Retinal pigment epithelial cell (primary cell): ENCODE data around the gene MAPK1.
"Not testable (repeated sequence)": the region's sequence is repeated elsewhere in the genome, so short reads cannot be mapped to it uniquely, and the experiment has no call there.

Experiments used
- DNase-seq: peaks from one replicate; pipeline ENCODE4 v3.0.0-alpha.2; 2010; ENCODE audit warnings: low read depth
- H3K4me3 ChIP-seq: 2 replicates; pipeline ENCODE4 v1.5.1; 2011; ENCODE audit warnings: mild to moderate bottlenecking, low read length, control low read depth, moderate library complexity
- TF ChIP-seq, protein P1 (sequence below): conservative IDR thresholded peaks from 2 replicates; pipeline ENCODE4 v1.5.1; 2011; ENCODE audit warnings: low read depth, low read length, control low read depth, inconsistent platforms

MAPK1 gene

DNA sequence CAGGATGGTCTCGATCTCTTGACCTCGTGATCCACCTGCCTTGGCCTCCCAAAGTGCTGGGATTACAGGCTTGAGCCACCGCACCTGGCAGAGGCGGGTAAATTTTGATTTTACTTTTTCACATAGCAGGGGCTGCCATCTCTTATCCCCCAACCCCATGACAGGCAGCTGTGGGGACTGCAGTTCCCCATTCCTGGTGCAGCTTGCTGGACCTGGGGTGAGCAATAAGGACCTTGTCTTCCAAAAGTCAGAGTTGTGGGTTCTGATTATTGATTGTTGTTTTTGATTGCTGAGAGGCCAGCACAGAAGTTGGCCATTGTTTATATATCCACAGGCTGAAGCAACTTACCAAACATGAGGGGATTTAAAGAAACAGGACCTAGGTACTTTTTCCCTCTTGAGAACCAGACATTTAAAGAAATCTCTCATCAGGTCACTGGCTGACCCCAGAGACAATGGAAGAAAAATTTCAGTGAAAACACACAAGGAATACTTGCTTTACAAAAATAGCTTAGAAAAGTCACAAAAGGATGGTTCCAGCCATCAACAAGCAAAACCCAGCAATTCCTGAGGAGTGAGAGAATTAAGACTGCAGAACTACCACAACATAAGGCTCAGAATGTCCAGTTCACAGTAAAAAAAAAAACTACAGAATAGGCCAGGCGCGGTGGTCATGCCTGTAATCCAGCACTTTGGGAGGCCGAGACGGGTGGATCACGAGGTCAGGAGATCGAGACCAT, 22.0 kb upstream of the MAPK1 start:
- TF ChIP-seq, protein P1, sequence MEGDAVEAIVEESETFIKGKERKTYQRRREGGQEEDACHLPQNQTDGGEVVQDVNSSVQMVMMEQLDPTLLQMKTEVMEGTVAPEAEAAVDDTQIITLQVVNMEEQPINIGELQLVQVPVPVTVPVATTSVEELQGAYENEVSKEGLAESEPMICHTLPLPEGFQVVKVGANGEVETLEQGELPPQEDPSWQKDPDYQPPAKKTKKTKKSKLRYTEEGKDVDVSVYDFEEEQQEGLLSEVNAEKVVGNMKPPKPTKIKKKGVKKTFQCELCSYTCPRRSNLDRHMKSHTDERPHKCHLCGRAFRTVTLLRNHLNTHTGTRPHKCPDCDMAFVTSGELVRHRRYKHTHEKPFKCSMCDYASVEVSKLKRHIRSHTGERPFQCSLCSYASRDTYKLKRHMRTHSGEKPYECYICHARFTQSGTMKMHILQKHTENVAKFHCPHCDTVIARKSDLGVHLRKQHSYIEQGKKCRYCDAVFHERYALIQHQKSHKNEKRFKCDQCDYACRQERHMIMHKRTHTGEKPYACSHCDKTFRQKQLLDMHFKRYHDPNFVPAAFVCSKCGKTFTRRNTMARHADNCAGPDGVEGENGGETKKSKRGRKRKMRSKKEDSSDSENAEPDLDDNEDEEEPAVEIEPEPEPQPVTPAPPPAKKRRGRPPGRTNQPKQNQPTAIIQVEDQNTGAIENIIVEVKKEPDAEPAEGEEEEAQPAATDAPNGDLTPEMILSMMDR, result no peak
- no peak overlapping the region for H3K4me3 ChIP-seq
- DNase-seq, result no peak

DNA sequence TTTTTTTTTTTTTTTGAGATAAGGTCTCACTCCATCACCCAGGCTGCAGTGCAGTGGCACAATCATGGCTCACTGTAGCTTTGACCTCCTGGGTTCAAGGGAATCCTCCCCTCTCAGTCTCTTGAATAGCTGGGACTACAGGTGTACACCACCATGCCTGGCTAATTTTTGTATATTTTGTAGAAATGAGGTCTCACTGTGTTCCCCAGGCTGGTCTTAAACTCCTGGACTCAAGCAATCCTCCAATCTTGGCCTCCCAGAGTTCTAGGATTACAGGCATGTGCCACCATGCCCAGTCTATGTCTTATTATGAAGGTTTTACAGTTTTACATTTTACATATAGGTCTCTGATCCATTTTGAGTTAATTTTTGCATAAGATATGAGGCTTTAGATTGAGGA, 20.4 kb upstream of the MAPK1 start:
- no peak for DNase-seq

DNA sequence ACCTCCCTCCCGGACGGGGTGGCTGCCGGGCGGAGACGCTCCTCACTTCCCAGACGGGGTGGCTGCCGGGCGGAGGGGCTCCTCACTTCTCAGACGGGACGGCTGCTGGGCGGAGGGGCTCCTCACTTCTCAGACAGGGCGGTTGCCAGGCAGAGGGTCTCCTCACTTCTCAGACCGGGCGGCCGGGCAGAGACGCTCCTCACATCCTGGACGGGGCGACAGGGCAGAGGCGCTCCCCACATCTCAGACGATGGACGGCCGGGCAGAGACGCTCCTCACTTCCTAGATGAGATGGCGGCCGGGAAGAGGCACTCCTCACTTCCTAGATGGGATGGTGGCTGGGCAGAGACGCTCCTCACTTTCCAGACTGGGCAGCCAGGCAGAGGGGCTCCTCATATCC, 16.5 kb upstream of the MAPK1 start:
- DNase-seq, H3K4me3 ChIP-seq: not testable (repeated sequence)

More for the DNA sequence above, 20.4 kb upstream of the MAPK1 start:
- H3K4me3 ChIP-seq, result no peak overlapping the region
- TF ChIP-seq, protein P1, result no peak

DNA sequence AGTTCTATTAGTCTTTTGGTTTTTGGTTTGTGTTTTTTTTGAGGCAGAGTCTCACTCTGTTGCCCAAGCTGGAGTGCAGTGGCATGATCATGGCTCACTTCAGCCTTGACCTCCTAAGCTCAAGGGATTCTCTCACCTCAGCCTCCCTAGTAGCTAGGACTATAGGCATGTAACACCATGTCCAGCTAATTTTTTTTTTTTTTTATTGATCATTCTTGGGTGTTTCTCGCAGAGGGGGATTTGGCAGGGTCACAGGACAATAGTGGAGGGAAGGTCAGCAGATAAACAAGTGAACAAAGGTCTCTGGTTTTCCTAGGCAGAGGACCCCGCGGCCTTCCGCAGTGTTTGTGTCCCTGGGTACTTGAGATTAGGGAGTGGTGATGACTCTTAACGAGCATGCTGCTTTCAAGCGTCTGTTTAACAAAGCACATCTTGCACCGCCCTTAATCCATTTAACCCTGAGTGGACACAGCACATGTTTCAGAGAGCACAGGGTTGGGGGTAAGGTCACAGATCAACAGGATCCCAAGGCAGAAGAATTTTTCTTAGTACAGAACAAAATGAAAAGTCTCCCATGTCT, 15.4 kb upstream of the MAPK1 start:
- not testable (repeated sequence) for DNase-seq, H3K4me3 ChIP-seq

DNA sequence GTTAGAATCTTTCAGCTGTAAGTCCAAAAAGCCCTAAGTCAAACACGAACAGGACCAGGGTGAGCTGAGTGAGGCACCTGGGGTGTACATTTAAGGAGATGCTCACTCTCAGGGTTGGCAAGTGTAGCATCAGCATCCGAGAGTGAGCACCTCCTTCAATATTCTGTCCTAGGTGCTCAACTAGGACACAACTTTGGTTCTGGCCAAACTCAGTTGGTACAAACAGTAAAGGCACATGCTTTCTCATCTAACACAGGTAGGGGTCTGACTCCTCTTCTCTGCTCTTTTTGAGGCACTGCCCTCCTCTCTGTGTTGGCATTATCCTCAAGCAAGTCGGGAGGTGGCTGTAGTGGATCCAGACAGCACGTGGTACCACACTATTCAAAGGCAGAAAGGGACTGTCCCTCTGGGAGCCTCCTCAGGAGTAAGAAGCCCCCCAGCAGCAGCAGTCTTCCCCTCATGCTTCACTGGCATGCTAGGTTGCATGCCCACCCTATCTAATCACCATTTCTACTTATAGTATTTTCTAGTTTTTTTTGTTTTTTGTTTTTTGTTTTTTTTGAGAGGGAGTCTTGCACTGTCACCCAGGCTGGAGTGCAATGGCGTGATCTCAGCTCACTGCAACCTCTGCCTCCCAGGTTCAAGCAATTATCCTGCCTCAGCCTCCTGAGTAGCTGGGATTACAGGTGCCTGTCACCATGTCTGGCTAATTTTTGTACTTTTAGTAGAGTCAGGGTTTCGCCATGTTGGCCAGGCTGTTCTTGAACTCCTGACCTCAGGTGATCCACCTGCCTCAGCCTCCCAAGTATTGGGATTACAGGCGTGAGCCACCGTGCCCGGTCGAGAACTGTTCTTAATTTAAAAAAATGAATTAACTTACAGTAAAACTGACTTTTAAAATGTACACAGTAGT, 14.7 kb upstream of the MAPK1 start:
- TF ChIP-seq, protein P1, result no peak
- no peak overlapping the region for H3K4me3 ChIP-seq
- DNase-seq, result no peak

- TF ChIP-seq, protein P1, result no peak
- H3K4me3 ChIP-seq, result no peak overlapping the region
- DNase-seq, result peak; percentile 57
Observed at GRCh38 chr22:21876486-21877176, 9.2 kb upstream of the MAPK1 start.

GRCh38 chr22:21874953-21875352, 7.5 kb upstream of the MAPK1 start:
- not testable (repeated sequence) for H3K4me3 ChIP-seq, DNase-seq

DNA sequence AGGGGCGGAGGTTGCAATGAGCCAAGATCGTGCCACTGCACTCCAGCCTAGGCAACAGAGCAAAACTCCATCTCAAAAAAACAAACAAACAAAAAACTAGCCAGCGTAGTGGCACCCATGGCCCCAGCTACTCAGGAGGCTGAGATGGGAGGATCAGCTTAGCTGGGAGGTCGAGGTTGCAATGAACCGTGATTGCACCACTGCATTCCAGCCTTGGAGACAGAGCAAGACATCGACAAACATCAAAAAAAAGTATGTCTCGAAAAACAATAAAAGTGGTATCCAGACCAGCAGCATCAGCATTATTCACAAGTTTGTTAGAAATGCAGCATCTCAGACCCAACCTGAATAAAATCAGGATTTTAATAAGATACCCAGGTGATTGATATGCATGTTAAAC, 6.2 kb upstream of the MAPK1 start:
- TF ChIP-seq, protein P1, result no peak
- H3K4me3 ChIP-seq, result no peak overlapping the region
- no peak for DNase-seq

DNA sequence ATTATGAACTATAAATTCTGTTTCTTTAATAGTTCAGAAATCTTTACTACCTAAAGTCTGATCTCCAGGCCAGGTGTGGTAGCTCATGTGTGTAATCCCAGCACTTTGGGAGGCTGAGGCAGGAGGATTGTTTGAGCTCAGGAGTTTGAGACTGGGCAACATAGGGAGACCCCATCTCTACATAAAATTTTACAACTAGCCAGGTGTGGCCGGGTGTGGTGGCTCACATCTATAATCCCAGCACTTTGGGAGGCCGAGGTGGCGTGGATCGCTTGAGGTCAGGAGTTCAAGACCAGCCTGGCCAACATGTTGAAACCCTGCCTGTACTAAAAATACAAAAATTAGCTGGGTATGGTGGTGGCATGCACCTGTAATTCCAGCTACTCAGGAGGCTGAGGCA, 5.3 kb upstream of the MAPK1 start:
- DNase-seq, H3K4me3 ChIP-seq: not testable (repeated sequence)
